Left kidney (tissue), 8 donors: Measurements from ENCODE around the gene CDC123. TPM values are rescaled to one million over a fixed set of nuclear protein-coding genes. Genes with fewer than 3 reads are reported as not detected.
"Not testable (repeated sequence)": the region's sequence is repeated elsewhere in the genome, so short reads cannot be mapped to it uniquely, and the experiment has no call there.

Experiments
- DNase-seq: peaks from one replicate; pipeline ENCODE4 v3.0.0-alpha.2; 2013
- long read RNA-seq, 8 donors: transcript quantifications; one replicate each; lab custom pipeline, GENCODE V29; 2026
- polyA plus RNA-seq: library from polyadenylated mRNA; unstranded; fragments of 120-200 nt; gene quantifications from one replicate; pipeline ENCODE4 v1.2.1, GENCODE V29; 2013; ENCODE audit not compliant: insufficient read length

The CDC123 gene
- 132 TPM for polyA plus RNA-seq
- long read RNA-seq, donor 1, transcript CDC123-201 (13 exons, 1,542 nt): major isoform, 25 of 42 reads
- long read RNA-seq, donor 1, partial matches to known transcripts: 15 of 42 reads
- long read RNA-seq, donor 1, other reads (novel, unspliced or antisense): 0 of 42 reads
- long read RNA-seq, donor 2, transcript CDC123-201 (13 exons, 1,542 nt): major isoform, 22 of 39 reads
- long read RNA-seq, donor 2, partial matches to known transcripts: 16 of 39 reads
- long read RNA-seq, donor 2, other reads (novel, unspliced or antisense): 0 of 39 reads
- long read RNA-seq, donor 3, transcript CDC123-201 (13 exons, 1,542 nt): major isoform, 24 of 64 reads
- long read RNA-seq, donor 3, partial matches to known transcripts: 39 of 64 reads
- long read RNA-seq, donor 3, other reads (novel, unspliced or antisense): 0 of 64 reads
- long read RNA-seq, donor 4, partial matches to known transcripts: 0 of 4 reads
- long read RNA-seq, donor 4, other reads (novel, unspliced or antisense): 0 of 4 reads
- long read RNA-seq, donor 5, transcript CDC123-201 (13 exons, 1,542 nt): major isoform, 41 of 81 reads
- long read RNA-seq, donor 5, partial matches to known transcripts: 34 of 81 reads
- long read RNA-seq, donor 5, other reads (novel, unspliced or antisense): 5 of 81 reads
- long read RNA-seq, donor 6, transcript CDC123-201 (13 exons, 1,542 nt): major isoform, 24 of 53 reads
- long read RNA-seq, donor 6, partial matches to known transcripts: 22 of 53 reads
- long read RNA-seq, donor 6, other reads (novel, unspliced or antisense): 6 of 53 reads
- long read RNA-seq, donor 7, transcript CDC123-201 (13 exons, 1,542 nt): major isoform, 28 of 78 reads
- long read RNA-seq, donor 7, partial matches to known transcripts: 50 of 78 reads
- long read RNA-seq, donor 7, other reads (novel, unspliced or antisense): 0 of 78 reads
- long read RNA-seq, donor 8, transcript CDC123-201 (13 exons, 1,542 nt): major isoform, 10 of 19 reads
- long read RNA-seq, donor 8, partial matches to known transcripts: 6 of 19 reads
- long read RNA-seq, donor 8, other reads (novel, unspliced or antisense): 0 of 19 reads

GRCh38 chr10:12195603-12196506 lies at the start of gene CDC123, which contains the start of gene NUDT5:
CDC123 (plus strand) TSS chr10:12196188; CDS start chr10:12196246, 58 bp downstream.
NUDT5 (minus strand) TSS chr10:12195891; CDS start chr10:12186291, 9,600 bp downstream.
- DNase-seq: peak; percentile 89

GRCh38 chr10:12150163-12150562 lies 45.8 kb upstream of the CDC123 start:
- DNase-seq: no peak

GRCh38 chr10:12154516-12154915 lies 41.5 kb upstream of the CDC123 start:
- DNase-seq: no peak

- no peak for DNase-seq
Observed at GRCh38 chr10:12156367-12157123, 39.4 kb upstream of the CDC123 start.

GRCh38 chr10:12158111-12158510 lies 37.9 kb upstream of the CDC123 start:
- DNase-seq: no peak

GRCh38 chr10:12160664-12161063 lies 35.3 kb upstream of the CDC123 start:
- no peak for DNase-seq

GRCh38 chr10:12162927-12163326 lies 33.1 kb upstream of the CDC123 start:
- DNase-seq: no peak

GRCh38 chr10:12164085-12164484 lies 31.9 kb upstream of the CDC123 start:
- DNase-seq: no peak

GRCh38 chr10:12165036-12165435 lies 31.0 kb upstream of the CDC123 start:
- DNase-seq: no peak

- no peak for DNase-seq
Observed at GRCh38 chr10:12165999-12166775, 29.8 kb upstream of the CDC123 start.

GRCh38 chr10:12171512-12171911 lies 24.5 kb upstream of the CDC123 start:
- DNase-seq: not testable (repeated sequence)

- no peak for DNase-seq
Observed at GRCh38 chr10:12177642-12178041, 18.3 kb upstream of the CDC123 start.

- DNase-seq: no peak
Observed at GRCh38 chr10:12179606-12180170, 16.3 kb upstream of the CDC123 start.

GRCh38 chr10:12180221-12180974 lies 15.6 kb upstream of the CDC123 start:
- DNase-seq: no peak

GRCh38 chr10:12181065-12181775 lies 14.8 kb upstream of the CDC123 start:
- DNase-seq: no peak

- no peak for DNase-seq
Observed at GRCh38 chr10:12184165-12184564, 11.8 kb upstream of the CDC123 start.

GRCh38 chr10:12186323-12186722 lies 9.7 kb upstream of the CDC123 start:
- DNase-seq: no peak

- no peak for DNase-seq
Observed at GRCh38 chr10:12187321-12187905, 8.6 kb upstream of the CDC123 start.
